ENCODE results near the gene GNG8.

The GNG8 gene

GRCh38 chr19:46623915-46624502 lies 12.0 kb downstream of the GNG8 start:
- POLR2A ChIA-PET, result no interaction called here
- no peaks in the 10 kb centered on the region for H3K36me3 ChIP-seq (ENCODE audit: control insufficient read depth in 2 of 2, insufficient read depth in 1 of 2, low read length in 2 of 2)
- no peak overlapping the region for H3K27ac ChIP-seq (ENCODE audit: extremely low read depth, low read depth, low read length)
- H3K4me1 ChIP-seq (ENCODE audit: control insufficient read depth, insufficient read depth, low read length), result no peaks in the 10 kb centered on the region
- TF ChIP-seq ZNF785 (tag by site-specific recombination; IDR thresholded peaks at IDR 0.05), result no peak
- no peak for TF ChIP-seq ZNF654 (tag by site-specific recombination; IDR thresholded peaks at IDR 0.05; ENCODE audit: low read depth)
- no peak for TF ChIP-seq ZNF544 (tag by site-specific recombination; IDR thresholded peaks at IDR 0.05)
- no peak for TF ChIP-seq ZNF777 (tag by site-specific recombination; IDR thresholded peaks at IDR 0.05; ENCODE audit: borderline replicate concordance)
- TF ChIP-seq, protein P1, sequence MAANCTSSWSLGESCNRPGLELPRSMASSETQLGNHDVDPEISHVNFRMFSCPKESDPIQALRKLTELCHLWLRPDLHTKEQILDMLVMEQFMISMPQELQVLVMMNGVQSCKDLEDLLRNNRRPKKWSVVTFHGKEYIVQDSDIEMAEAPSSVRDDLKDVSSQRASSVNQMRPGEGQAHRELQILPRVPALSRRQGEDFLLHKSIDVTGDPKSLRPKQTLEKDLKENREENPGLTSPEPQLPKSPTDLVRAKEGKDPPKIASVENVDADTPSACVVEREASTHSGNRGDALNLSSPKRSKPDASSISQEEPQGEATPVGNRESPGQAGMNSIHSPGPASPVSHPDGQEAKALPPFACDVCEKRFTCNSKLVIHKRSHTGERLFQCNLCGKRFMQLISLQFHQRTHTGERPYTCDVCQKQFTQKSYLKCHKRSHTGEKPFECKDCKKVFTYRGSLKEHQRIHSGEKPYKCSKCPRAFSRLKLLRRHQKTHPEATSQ (tag by site-specific recombination; IDR thresholded peaks at IDR 0.05), result no peak
- TF ChIP-seq ZNF621 (tag by site-specific recombination; IDR thresholded peaks at IDR 0.05), result no peak
- TF ChIP-seq ZNF433 (tag by site-specific recombination; IDR thresholded peaks at IDR 0.05; ENCODE audit: low read depth), result no peak
- no peak for TF ChIP-seq ZNF221 (tag by site-specific recombination; IDR thresholded peaks at IDR 0.05; ENCODE audit: borderline replicate concordance)
- TF ChIP-seq ZNF624 (tag by site-specific recombination; IDR thresholded peaks at IDR 0.05), result no peak
- TF ChIP-seq ZNF548 (tag by site-specific recombination; IDR thresholded peaks at IDR 0.05), result no peak
- TF ChIP-seq SALL2 (tag by site-specific recombination; IDR thresholded peaks at IDR 0.05; ENCODE audit: borderline replicate concordance), result no peak
- no peak for TF ChIP-seq ZSCAN16 (tag by site-specific recombination; IDR thresholded peaks at IDR 0.05)
- TF ChIP-seq GFI1B (tag by site-specific recombination; IDR thresholded peaks at IDR 0.05), result no peak
- TF ChIP-seq ZNF580 (tag by site-specific recombination; IDR thresholded peaks at IDR 0.05), result no peak
- no peak for TF ChIP-seq KLF9 (tag by site-specific recombination; IDR thresholded peaks at IDR 0.05; ENCODE audit: low read depth)
- TF ChIP-seq KLF1 (tag by site-specific recombination; IDR thresholded peaks at IDR 0.05), result no peak
- no peak for TF ChIP-seq ZNF416 (tag by site-specific recombination; IDR thresholded peaks at IDR 0.05)
- no peak for TF ChIP-seq ZFHX2 (tag by site-specific recombination; conservative IDR thresholded peaks at IDR 0.05)
- no peak for TF ChIP-seq ZNF202 (tag by site-specific recombination; IDR thresholded peaks at IDR 0.05; ENCODE audit: borderline replicate concordance)
- no peaks in the 10 kb centered on the region for H3K9me3 ChIP-seq (ENCODE audit: control insufficient read depth, insufficient read depth, low read depth, low read length)
- CTCF ChIA-PET, result interaction anchor here (0.8 to 1.4 kb wide), 2 partner anchors 10 kb away, joined by 7 read pairs; no protein-coding TSS in a partner anchor
- no peak overlapping the region for H3K4me3 ChIP-seq (ENCODE audit: low read depth, low read length)

DNA sequence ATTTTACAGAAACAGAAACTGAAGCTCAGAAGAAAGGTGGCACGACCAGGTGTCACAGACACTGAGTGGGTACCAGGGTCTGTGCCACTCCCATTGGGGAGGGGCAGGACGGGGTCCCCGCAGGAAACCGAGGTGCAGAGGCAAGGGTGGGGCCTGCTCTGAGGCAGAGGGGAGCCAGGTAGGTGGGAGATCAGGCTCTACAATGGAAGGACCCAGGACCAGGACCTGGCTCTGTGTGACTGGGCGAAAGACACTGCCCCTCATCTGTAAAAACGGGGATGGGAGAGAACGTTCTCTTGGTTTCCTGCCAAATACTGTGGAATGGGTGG lies 13.9 kb downstream of the GNG8 start:
- H3K4me1 ChIP-seq (ENCODE audit: control insufficient read depth, insufficient read depth, low read length), result no peaks in the 10 kb centered on the region
- H3K9me3 ChIP-seq (ENCODE audit: control insufficient read depth, insufficient read depth, low read depth, low read length), result no peaks in the 10 kb centered on the region
- no peak overlapping the region for H3K4me3 ChIP-seq (ENCODE audit: low read depth, low read length)
- TF ChIP-seq PRDM10 (tag by site-specific recombination; IDR thresholded peaks at IDR 0.05), result no peak
- no peak for TF ChIP-seq ZNF521 (tag by site-specific recombination; IDR thresholded peaks at IDR 0.05)
- TF ChIP-seq, protein P2, sequence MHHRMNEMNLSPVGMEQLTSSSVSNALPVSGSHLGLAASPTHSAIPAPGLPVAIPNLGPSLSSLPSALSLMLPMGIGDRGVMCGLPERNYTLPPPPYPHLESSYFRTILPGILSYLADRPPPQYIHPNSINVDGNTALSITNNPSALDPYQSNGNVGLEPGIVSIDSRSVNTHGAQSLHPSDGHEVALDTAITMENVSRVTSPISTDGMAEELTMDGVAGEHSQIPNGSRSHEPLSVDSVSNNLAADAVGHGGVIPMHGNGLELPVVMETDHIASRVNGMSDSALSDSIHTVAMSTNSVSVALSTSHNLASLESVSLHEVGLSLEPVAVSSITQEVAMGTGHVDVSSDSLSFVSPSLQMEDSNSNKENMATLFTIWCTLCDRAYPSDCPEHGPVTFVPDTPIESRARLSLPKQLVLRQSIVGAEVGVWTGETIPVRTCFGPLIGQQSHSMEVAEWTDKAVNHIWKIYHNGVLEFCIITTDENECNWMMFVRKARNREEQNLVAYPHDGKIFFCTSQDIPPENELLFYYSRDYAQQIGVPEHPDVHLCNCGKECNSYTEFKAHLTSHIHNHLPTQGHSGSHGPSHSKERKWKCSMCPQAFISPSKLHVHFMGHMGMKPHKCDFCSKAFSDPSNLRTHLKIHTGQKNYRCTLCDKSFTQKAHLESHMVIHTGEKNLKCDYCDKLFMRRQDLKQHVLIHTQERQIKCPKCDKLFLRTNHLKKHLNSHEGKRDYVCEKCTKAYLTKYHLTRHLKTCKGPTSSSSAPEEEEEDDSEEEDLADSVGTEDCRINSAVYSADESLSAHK (tag by site-specific recombination; IDR thresholded peaks at IDR 0.05), result 0 out of 2 replicates have a peak, but pooled peaks have one; percentile 0
- TF ChIP-seq ZBTB17 (tag by site-specific recombination; IDR thresholded peaks at IDR 0.05), result no peak
- TF ChIP-seq, protein P3, sequence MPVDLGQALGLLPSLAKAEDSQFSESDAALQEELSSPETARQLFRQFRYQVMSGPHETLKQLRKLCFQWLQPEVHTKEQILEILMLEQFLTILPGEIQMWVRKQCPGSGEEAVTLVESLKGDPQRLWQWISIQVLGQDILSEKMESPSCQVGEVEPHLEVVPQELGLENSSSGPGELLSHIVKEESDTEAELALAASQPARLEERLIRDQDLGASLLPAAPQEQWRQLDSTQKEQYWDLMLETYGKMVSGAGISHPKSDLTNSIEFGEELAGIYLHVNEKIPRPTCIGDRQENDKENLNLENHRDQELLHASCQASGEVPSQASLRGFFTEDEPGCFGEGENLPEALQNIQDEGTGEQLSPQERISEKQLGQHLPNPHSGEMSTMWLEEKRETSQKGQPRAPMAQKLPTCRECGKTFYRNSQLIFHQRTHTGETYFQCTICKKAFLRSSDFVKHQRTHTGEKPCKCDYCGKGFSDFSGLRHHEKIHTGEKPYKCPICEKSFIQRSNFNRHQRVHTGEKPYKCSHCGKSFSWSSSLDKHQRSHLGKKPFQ (tag by site-specific recombination; IDR thresholded peaks at IDR 0.05), result no peak
- TF ChIP-seq ZBTB21 (tag by site-specific recombination; IDR thresholded peaks at IDR 0.05), result no peak
- no peak for TF ChIP-seq ZNF473 (tag by site-specific recombination; IDR thresholded peaks at IDR 0.05)
- ChIA-PET POLR2A (no interaction called here), CTCF (interaction anchor here (0.6 to 14.6 kb wide), 9 partner anchors 9 to 1509 kb away, joined by 3 to 327 read pairs (median 4); partner anchors contain the start of gene DACT3)
- no peak overlapping the region for H3K27ac ChIP-seq (ENCODE audit: extremely low read depth, low read depth, low read length)
- H3K36me3 ChIP-seq (ENCODE audit: control insufficient read depth in 2 of 2, insufficient read depth in 1 of 2, low read length in 2 of 2), result no peaks in the 10 kb centered on the region

Measured in HEK293 (cell line).